ENCODE measurements around the gene SENP5. TPM values are rescaled to one million over a fixed set of nuclear protein-coding genes. Genes with fewer than 3 reads are reported as not detected.

The SENP5 gene
- total RNA-seq, 1 donor from 2014 or later: 21.6 TPM

DNA sequence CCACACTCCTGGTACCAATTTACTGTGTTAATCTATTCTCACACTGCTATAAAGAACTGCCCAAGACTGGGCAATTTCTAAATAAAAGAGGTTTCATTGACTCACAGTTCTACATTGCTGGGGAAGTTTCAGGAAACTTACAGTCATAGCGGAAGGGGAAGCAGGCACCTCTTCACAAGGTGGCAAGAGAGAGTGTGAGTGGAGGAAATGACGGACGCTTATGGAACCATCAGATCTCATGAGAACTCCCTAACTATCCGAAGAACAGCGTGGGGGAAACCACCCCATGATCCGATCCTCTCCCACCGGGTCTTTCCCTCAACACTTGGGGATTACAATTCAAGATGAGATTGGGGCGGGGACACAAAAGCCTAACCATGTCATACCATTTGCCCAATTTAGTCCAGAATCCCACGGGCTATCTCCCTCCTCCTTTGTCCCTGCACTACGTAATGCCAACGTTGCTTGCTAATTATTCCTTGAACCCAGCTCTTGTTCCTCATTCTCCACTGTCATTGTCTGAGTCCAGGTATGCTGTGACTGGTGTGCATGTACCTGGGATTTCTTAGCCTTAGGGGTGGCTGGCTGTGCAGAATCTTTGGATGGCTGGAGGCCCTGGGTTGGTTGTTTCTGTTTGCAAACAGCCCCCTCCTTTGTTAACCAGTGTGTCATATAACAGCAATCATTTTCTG lies 97.5 kb downstream of the SENP5 start:
- no peak for DNase-seq (ENCODE audit: low spot score)
- intact Hi-C loops (cut with DNase I): no loop called here

DNA sequence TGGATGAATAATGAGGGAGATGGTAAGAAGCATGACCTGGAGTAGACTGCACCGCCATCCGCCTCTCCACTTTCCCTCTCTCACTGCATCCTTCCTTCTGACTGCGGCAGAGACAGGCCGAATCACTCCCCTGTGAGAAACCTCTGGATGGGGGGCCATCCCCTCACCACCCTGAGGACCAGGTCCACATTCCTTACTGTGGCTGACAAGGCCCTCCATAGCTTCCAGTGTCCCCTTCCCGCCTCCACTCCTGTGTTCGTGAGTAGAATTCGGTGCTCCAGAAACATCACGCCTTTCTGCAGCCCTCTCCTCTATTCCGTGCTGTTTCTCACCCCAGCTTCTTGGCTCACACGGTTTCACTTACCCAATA lies 98.1 kb downstream of the SENP5 start:
- intact Hi-C loops (cut with DNase I): no loop called here
- DNase-seq (ENCODE audit: low spot score): no peak

DNA sequence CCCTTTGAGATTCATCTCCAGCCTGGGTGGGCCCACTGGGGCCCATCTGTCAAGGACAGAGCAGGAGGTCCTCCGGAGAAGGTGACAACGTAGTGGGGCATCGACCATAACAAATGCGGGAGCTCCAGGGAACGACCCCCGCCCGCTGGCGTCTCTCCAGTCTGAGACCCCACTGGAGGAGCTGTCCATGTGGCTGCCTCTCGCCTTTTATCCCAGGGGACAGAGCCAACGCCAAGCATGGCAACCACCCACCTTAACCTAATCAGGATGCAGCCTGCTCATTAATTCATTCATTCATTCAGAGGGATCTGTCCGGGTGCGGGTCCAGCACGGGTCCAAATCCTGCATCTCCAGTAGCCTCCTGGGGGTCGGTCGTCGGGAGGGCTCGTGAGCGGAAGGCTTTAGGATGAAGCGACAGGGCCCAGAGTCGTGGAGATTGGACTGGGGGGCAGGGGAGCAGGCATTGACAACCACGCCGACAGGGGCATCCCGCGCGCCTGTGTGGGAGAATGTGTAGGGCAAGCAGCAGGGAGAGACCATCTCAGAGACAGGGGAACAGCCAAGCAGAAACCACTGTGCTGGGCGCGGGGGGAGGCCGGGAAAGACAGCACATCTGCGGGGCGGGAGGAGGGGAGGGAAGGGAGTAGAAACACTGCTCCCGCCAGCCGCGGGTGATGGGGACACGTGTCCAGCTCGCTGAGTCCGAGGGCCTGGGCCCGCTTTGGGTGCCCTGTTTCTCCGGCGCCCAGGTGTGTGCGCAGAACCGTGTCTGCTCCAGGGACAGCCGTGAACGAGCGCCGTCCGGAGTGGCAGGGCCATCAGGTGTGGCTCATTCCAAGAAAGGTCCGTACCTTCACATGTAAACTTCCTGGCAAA lies 99.0 kb downstream of the SENP5 start:
- no peak for DNase-seq (ENCODE audit: low spot score)
- intact Hi-C loops (cut with DNase I): no loop called here

DNA sequence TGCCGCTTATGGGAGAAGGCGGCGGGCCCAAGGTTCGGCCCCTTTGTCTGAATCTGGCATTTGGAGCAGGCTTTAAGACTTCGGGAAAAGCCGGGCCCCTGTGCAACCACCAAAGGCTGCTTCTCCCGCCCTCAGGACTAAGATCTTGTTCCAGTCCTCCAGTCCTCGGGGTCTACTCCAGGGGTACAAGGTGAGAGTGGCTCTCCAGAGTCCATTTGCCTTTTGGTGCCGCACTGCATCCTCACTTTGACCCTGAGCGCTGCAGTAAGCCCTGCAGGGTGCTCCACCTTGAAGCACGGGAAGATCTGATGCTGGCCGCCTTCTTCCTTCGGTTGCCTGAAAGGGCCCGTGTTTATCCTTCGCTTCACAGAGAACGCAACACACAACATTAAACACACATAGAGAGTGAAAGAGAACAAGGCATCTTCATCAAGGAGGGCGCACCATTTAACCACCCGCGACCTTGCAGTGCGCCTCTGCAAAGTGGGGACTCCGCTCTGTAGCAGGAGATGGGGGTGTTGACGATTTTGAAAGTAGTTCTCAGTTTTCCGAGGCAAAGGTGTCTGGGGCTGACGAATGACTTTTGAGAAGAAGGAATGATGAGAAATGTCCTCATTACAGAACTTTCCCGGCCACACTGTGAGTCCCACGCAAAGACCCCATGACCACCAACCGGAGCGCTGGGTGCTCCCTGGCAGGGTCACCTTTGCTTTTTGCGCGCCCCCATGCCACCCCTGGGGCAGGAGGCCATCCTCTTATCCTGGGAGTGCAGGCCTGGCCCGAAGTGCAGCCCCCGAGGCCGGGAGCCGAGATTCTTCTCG lies 99.9 kb downstream of the SENP5 start:
- intact Hi-C loops (cut with DNase I): loop anchor here (2.0 kb wide), 1 partner anchor 129 kb away; no protein-coding TSS in a partner anchor
- DNase-seq (ENCODE audit: low spot score): no peak

DNA sequence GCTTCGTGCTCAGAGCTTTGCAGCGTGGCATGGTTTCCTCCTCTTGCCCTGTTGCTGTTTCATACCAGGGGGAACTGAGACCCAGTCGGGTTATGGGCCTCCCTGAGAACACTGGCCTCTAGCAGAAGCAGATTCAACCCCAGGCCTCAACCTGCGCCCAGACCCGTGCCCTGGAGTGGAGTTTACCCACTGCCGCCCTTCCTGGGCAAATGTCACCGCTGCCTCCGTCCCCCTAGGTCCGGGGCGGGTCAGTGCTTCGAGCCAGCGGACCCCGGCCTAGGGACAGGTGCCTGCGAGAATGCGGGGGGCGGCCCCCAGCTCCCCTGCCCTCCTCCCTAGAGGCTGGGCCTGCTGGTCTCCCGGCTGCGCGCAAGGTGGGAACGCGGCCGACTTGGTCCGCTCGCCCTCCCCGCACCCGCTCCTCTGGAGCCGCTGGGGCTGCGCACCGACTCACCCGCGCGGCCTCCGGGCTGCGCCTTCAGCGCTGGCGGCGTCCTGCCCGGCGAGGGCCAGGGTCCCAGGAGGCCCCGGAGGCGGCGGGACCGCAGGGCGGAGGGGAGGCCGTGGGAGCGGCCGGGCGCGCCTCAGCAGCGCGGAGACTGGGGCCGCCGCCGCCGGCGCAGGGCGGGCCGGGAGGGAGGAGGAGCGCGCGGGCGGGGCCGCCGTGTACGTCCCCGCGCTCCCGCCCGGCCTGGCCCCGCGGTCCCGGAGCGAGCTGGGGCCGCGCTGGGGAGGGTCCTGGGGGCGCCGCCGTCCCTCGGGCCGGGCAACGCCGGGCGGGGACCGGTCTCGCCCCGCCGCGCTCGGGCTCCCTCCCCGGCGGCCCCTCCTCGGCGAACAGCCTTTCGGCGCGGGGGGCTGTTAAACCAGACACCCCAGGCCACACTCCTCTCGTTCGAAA lies 100.8 kb downstream of the SENP5 start, which contains the start of gene PIGZ:
Gene PIGZ, minus strand, starts transcription at position 601 of the 901 bp plus-strand sequence. CDS start 16,802 bp downstream, outside the sequence.
- intact Hi-C loops (cut with DNase I): loop anchor here (2.0 kb wide), 1 partner anchor 130 kb away; no protein-coding TSS in a partner anchor
- no peak for DNase-seq (ENCODE audit: low spot score)

DNA sequence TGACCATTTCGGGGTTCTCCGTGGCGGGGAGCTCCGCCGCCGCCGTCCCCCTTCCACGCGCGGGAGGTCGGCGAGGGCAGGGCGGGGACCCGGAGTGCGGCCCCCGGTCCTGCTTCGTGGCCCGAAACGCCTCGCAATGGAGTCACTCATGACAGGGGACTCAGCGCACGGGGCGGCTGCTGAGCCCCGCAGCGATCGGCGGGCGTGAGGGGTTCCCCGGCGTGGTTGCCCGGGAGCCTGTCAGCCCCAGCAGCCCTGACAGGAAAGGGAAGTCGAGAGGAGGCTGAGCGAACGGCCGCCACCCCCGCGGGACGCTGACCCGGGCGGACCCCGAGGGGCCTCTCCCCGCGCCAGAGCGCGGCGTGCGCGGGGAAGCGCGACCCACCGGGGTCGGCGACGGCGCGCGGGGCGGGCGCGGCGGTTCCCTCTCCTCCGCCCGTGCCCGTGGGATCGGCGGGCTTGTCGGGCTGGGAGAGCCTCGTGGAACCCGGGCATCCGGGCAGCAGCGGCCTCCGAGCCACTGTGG lies 101.5 kb downstream of the SENP5 start:
- DNase-seq (ENCODE audit: low spot score): no peak
- intact Hi-C loops (cut with DNase I): loop anchor here (2.0 kb wide), 1 partner anchor 130 kb away; no protein-coding TSS in a partner anchor

DNA sequence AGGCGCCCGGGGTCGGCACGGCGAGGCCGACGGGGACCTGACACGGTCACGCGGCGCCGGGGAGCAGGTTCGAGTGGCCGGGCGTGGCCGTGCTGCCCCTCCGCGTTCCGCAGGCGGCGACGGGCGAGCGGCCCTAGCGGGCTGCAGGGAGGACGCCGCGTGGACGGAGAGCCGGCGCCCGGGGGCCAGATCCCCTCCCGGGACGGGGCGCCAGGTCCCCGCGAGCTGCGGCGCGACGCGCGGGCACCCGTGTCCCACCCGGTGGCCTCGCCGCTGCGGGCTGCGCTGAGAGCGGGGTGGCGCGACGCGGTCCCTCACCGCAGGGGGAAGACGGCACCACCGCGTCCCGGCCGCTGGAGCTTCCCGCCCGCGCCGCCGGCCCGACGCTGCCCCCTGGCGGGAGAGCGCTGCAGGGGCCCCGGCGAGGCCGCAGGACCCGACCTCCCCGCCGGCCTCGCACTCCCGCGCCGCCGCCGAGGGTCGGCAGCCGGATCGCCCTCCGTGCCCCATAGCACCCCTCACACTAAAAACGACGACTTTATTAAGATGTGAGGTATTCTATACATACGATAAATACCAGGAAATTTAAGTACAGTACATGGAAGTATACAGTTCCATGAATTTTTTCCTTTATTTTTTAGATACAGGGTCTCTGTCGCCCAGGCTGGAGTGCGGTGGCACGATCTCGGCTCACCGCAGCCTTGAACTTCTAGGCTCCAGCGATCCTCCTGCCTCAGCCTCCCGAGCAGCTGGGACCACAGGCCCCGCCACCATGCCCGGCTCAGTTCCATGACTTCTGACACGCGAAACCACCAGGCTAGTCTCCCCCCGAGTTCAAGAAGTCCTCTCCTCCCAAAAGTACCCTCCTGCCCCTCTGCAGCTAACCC lies 102.2 kb downstream of the SENP5 start:
- intact Hi-C loops (cut with DNase I): loop anchor here (2.0 to 5.0 kb wide), 2 partner anchors 131 to 363 kb away; no protein-coding TSS in a partner anchor
- peak; percentile 85 for DNase-seq (ENCODE audit: low spot score)

DNA sequence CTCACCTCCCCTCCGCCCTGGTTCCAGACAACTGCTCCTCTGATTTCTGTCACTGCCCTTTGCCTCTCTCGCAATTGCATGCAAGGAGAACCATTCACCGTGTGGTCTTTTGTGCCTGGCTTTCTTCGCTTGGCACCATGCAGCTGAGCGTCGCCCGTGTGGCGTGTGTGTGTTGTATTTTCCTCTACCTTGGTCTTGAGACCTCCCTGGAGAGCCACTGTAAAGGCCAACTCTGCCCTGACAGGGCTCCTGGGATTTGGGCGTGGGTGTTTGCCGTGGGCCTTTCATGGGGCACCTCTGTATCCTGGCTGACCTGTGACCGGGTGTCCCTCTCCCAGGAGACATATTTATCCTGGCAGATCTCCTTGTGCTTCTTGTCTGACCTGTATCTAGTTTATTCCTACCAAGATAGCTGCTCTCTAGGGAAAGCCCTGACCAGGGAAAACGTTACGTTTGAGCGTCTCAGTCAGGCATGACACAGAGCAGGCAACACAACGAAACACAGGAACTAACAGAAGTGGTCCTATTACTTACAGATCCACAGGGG lies 102.9 kb downstream of the SENP5 start:
- intact Hi-C loops (cut with DNase I): loop anchor here (5.0 kb wide), 1 partner anchor 363 kb away; no protein-coding TSS in a partner anchor
- no peak for DNase-seq (ENCODE audit: low spot score)

DNA sequence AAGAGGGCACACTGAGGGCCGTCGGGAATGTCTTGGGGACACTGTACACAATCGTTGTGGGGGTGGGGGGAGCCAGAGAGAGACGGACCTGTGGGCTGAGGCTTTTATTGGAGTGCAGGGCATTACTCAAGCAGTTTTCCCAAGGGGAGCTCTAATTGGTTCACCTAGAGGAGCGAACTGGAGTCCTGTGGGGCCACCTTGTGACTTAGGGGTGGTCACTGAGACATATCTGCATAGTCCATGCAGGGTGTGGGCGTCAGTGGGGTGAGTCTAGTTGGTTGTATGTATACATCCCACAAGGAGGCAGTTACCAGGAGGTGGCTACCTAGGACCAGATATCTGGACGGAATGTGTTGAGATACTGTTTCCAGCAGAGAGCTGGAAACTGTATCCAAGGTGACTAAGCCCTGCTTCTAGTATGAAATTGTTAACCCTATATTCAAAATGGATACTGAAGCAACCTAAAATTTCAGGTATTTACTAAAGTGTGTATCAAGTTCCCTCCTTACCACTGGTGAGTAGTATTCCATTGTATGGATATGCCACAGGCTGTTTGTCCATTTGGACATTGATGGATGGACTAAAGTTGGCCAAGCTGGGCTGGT lies 103.5 kb downstream of the SENP5 start:
- intact Hi-C loops (cut with DNase I): loop anchor here (5.0 kb wide), 1 partner anchor 364 kb away; no protein-coding TSS in a partner anchor
- DNase-seq (ENCODE audit: low spot score): no peak

DNA sequence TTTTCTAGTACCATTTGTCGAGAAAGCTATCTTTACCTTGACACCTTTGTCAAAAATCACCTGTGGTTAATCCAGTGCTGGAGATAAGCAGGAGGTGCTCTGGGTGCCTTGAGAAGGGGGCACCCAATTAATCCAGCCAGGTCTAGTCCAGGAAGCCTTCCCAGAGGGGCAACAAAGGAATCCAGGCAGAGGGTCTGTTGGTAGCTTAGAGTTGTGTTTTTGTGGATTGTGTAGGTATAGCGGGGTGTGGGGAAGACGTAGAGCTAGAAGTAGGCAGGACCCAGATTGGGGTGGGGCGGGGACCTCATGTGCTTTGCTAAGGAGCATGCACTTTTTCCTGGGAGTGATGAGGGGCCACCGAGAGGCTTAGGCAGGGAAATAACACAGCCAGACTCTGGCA lies 106.9 kb downstream of the SENP5 start:
- intact Hi-C loops (cut with DNase I): loop anchor here (5.0 kb wide), 2 partner anchors 213 to 367 kb away; no protein-coding TSS in a partner anchor
- DNase-seq (ENCODE audit: low spot score): peak; percentile 9

DNA sequence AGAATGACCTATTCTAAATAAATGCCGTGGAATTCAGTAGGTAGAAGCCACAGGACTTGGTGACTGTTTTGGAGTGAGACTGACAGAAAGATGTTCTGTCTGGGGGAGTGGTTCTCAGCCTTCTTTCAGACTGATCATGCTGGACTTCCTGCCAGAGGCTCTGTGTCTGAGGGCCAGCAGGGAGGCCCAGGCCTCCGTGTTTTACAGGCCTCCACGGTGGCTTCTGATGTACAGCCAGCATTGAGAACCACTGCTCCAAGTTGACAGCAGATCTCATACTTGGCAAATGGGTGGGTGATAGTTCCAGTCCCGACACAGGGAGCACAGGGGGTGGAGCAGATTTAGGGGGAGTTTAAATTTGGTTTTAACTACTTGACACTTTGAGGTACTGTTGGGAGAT lies 107.6 kb downstream of the SENP5 start:
- peak; percentile 61 for DNase-seq (ENCODE audit: low spot score)
- intact Hi-C loops (cut with DNase I): loop anchor here (5.0 kb wide), 1 partner anchor 212 kb away; no protein-coding TSS in a partner anchor

DNA sequence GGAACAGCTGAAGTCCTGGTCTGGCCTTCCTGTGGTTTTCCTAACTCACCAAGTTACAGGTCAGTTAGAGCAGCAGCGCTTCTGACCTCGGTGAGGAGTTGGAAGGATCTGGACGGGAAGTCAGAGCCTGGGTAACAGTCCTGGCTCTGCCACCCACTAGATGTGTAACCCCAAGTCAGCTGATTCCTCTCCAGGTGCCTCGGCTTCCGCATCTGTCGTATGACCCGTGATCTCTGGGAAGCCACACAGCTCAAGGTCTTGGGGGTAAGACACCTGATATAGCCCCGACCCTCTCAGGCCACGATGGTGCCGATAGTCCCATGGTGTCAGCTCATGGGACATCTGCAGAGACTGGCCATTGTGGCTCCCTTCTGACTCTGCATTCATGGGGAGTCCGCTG lies 109.2 kb downstream of the SENP5 start:
- intact Hi-C loops (cut with DNase I): loop anchor here (5.0 kb wide), 1 partner anchor 210 kb away; no protein-coding TSS in a partner anchor
- peak; percentile 67 for DNase-seq (ENCODE audit: low spot score)

DNA sequence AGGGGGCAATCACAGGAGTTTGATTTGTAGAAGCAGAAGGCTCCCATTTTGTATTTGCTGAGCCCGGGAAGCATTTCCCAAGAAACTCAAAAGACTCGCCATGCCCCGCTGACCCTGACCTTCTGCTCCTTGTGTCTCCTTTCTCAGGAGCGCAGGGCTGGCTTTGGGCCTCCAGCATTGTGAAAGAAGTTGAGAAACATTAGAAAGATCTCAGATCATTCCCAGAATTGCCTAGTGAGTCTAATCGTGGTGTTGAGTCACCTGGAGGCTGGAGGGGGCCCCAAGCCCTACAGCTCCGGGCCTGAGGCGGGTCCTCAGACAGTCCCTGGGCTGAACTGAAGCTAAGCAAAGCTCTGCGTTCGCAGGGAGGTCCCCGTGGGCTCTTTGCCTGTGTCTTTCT lies 111.8 kb downstream of the SENP5 start:
- intact Hi-C loops (cut with DNase I): loop anchor here (5.0 kb wide), 1 partner anchor 208 kb away; no protein-coding TSS in a partner anchor
- peak; percentile 38 for DNase-seq (ENCODE audit: low spot score)

DNA sequence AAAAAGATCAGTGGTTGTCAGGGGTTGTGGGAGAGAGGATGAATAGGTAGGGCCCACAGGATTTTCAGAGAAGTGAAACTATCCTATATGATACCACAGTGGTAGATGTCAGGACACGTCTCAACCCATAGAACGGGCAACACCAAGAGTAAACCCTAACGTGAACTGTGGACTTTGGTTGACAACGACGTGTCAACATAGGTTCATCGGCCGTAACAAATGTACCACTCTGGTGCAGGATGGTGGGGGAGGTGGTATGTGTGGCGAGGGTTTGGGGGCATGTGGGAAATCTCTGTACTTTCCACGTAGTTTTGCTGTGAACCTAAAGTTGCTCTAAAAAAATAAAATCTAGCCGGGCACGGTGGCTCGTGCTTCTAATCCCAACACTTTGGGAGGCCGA lies 113.9 kb downstream of the SENP5 start:
- peak; percentile 55 for DNase-seq (ENCODE audit: low spot score)
- intact Hi-C loops (cut with DNase I): no loop called here

DNA sequence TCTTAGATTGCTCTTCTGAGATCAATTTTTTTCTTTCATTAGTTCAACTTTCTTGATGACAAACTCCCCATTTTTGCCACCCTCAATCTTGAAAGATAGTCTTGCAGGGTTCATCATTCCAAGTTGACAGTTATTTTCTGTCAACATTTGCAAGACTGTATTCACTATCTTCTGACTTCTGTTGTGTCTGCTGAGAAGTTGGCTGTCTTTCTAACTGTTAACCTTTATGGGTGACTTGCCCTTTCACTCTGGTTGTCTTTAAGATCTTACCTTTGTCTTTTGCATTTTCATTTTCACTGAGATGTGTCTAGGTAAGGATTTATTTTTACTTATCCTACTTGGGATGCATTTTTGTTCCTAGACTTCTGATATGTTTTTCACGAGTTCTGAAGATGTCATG lies 115.5 kb downstream of the SENP5 start:
- no peak for DNase-seq (ENCODE audit: low spot score)
- intact Hi-C loops (cut with DNase I): no loop called here
